Sigmoid colon (tissue), 7 donors: ENCODE data around the gene PNMA6E. TPM values are rescaled to one million over a fixed set of nuclear protein-coding genes. Genes with fewer than 3 reads are reported as not detected.

ENCODE experiments used
- DNase-seq: peaks from one replicate; pipeline ENCODE4 v3.0.0-alpha.2; 2019
- H3K27ac ChIP-seq, 4 donors: fragments of 200-600 bp; sonication (generic); one replicate each; pipeline ENCODE4 v1.5.1; 2016 to 2019; ENCODE audit warnings: mild to moderate bottlenecking in 1 of 4
- H3K27me3 ChIP-seq, 3 donors: fragments of 200-600 bp; sonication (generic); one replicate each; pipeline ENCODE4 v1.5.1; 2019; ENCODE audit warnings: mild to moderate bottlenecking in 1 of 3
- H3K36me3 ChIP-seq, 4 donors: fragments of 200-600 bp; sonication (generic); one replicate each; pipeline ENCODE4 v1.5.1; 2016 to 2019
- H3K4me1 ChIP-seq, 4 donors: fragments of 200-600 bp; sonication (generic); one replicate each; pipeline ENCODE4 v1.5.1; 2017 to 2019
- H3K4me3 ChIP-seq, 4 donors: fragments of 200-600 bp; sonication (generic); one replicate each; pipeline ENCODE4 v1.5.1; 2017 to 2019; ENCODE audit warnings: mild to moderate bottlenecking in 2 of 4, moderate library complexity in 1 of 4
- H3K9me3 ChIP-seq, 4 donors: fragments of 200-600 bp in 3 of 4; sonication (generic) in 3 of 4; one replicate each; pipeline versions ENCODE4 v1.5.1 to v1.6.1; 2013 to 2019
- CTCF ChIP-seq, 4 experiments: fragments of 450-650 bp in 3 of 4; fragments of 200-600 bp in 1 of 4; IDR thresholded peaks; one replicate each; pipeline ENCODE4 v1.5.1; 2016 to 2019; ENCODE audit warnings: antibody characterized with exemption in 4 of 4, mild to moderate bottlenecking in 3 of 4, moderate library complexity in 2 of 4
- EP300 ChIP-seq, 4 donors: sonication (generic); formaldehyde crosslinking; IDR thresholded peaks; one replicate each; pipeline ENCODE4 v1.6.1; 2017; ENCODE audit warnings: antibody characterized with exemption in 4 of 4
- POLR2A ChIP-seq, 2 donors: fragments of 450-650 bp; IDR thresholded peaks; one replicate each; pipeline ENCODE4 v1.6.1; 2016; ENCODE audit warnings: antibody characterized with exemption in 2 of 2, mild to moderate bottlenecking in 2 of 2, moderate library complexity in 2 of 2
- POLR2AphosphoS5 ChIP-seq, 4 donors: sonication (generic); formaldehyde crosslinking; IDR thresholded peaks; one replicate each; pipeline ENCODE4 v1.6.1; 2017; ENCODE audit warnings: antibody characterized with exemption in 4 of 4
- WGBS, 2 donors: extraction: QIAGEN DNeasy Blood & Tissue Kit; methylation state at CpG; one replicate each; pipeline ENCODE4 v1.1.7; 2013; 5-methylcytosine and 5-hydroxymethylcytosine counted together
- intact Hi-C: fragments of 100-400 bp; cut with DNase I; formaldehyde crosslinking; loops from one replicate; pipeline ENCODE4 v1.15.1; 2023
- polyA plus RNA-seq, 3 donors: library from polyadenylated mRNA; stranded (reverse); fragments of 200-250 nt; gene quantifications; one replicate each; pipeline ENCODE4 v1.2.3, GENCODE V29; 2013
- total RNA-seq, 4 donors: library from RNA; depleted of rRNA; stranded (reverse); fragments of >200 nt; gene quantifications; one replicate each; pipeline ENCODE4 v1.1.0, GENCODE V29; 2016
- donor health status: healthy with polysubstance abuse.
- donor health status: Bipolar disorder and iron deficiency.
- donor health status: healthy.

PNMA6E gene
- total and polyA plus RNA-seq, 7 donors = not detected

- no peak for TF ChIP-seq CTCF (IDR thresholded peaks at IDR 0.05)
- no peak for TF ChIP-seq POLR2A (IDR thresholded peaks at IDR 0.05)
- no peak for TF ChIP-seq POLR2AphosphoS5 (IDR thresholded peaks at IDR 0.05)
- no peak for TF ChIP-seq EP300 (IDR thresholded peaks at IDR 0.05)
- intact Hi-C loops = no loop called here
- 87 to 91% methylated on average over 6 of the region's 6 CpGs for WGBS, 2 donors
- Histone ChIP-seq H3K27ac (no peak overlapping the region), H3K27me3 (no peaks in the 10 kb centered on the region), H3K9me3 (no peaks in the 10 kb centered on the region), H3K4me1 (no peaks in the 10 kb centered on the region), H3K36me3 (no peaks in the 10 kb centered on the region), H3K4me3 (no peak overlapping the region)
- DNase-seq = no peak
These were observed 29.6 kb upstream of the PNMA6E start for GRCh38 chrX:153430796-153431195.

GRCh38 chrX:153426204-153426603 lies 25.1 kb upstream of the PNMA6E start:
- intact Hi-C loops = no loop called here
- DNase-seq = no peak
- 93 to 95% methylated on average over 3 of the region's 3 CpGs for WGBS, 2 donors
- H3K27ac ChIP-seq = no peak overlapping the region
- H3K9me3 ChIP-seq = no peaks in the 10 kb centered on the region
- H3K36me3 ChIP-seq = no peaks in the 10 kb centered on the region
- no peaks in the 10 kb centered on the region for H3K27me3 ChIP-seq
- H3K4me3 ChIP-seq = no peak overlapping the region
- TF ChIP-seq CTCF (IDR thresholded peaks at IDR 0.05) (no peak), EP300 (IDR thresholded peaks at IDR 0.05) (no peak), POLR2A (IDR thresholded peaks at IDR 0.05) (no peak), POLR2AphosphoS5 (IDR thresholded peaks at IDR 0.05) (no peak)
- H3K4me1 ChIP-seq = no peaks in the 10 kb centered on the region

- DNase-seq = no peak
- Histone ChIP-seq H3K4me3 (no peak overlapping the region), H3K4me1 (no peaks in the 10 kb centered on the region), H3K9me3 (no peaks in the 10 kb centered on the region), H3K36me3 (no peaks in the 10 kb centered on the region), H3K27ac (no peak overlapping the region), H3K27me3 (no peaks in the 10 kb centered on the region)
- WGBS, 2 donors = 89 to 92% methylated on average over 8 of the region's 8 CpGs
- intact Hi-C loops = no loop called here
- TF ChIP-seq EP300 (IDR thresholded peaks at IDR 0.05) (no peak), POLR2A (IDR thresholded peaks at IDR 0.05) (no peak), CTCF (IDR thresholded peaks at IDR 0.05) (no peak), POLR2AphosphoS5 (IDR thresholded peaks at IDR 0.05) (no peak)
These were observed 22.5 kb upstream of the PNMA6E start for GRCh38 chrX:153423652-153424051.

GRCh38 chrX:153421856-153422255 lies 20.7 kb upstream of the PNMA6E start:
- Histone ChIP-seq H3K9me3 (no peaks in the 10 kb centered on the region), H3K27ac (no peak overlapping the region), H3K36me3 (no peaks in the 10 kb centered on the region), H3K27me3 (no peaks in the 10 kb centered on the region), H3K4me3 (no peak overlapping the region), H3K4me1 (no peaks in the 10 kb centered on the region)
- no peak for DNase-seq
- WGBS, 2 donors = 87 to 91% methylated on average over 18 of the region's 18 CpGs
- TF ChIP-seq EP300 (IDR thresholded peaks at IDR 0.05) (no peak), POLR2A (IDR thresholded peaks at IDR 0.05) (no peak), CTCF (IDR thresholded peaks at IDR 0.05) (no peak), POLR2AphosphoS5 (IDR thresholded peaks at IDR 0.05) (no peak)
- intact Hi-C loops = no loop called here

GRCh38 chrX:153420851-153421599 lies 19.9 kb upstream of the PNMA6E start:
- no peaks in the 10 kb centered on the region for H3K27me3 ChIP-seq
- H3K36me3 ChIP-seq = no peaks in the 10 kb centered on the region
- intact Hi-C loops = no loop called here
- H3K27ac ChIP-seq = no peak overlapping the region
- no peak for DNase-seq
- 94 to 97% methylated on average over 91 of the region's 91 CpGs for WGBS, 2 donors
- TF ChIP-seq EP300 (IDR thresholded peaks at IDR 0.05) (no peak), POLR2A (IDR thresholded peaks at IDR 0.05) (no peak), POLR2AphosphoS5 (IDR thresholded peaks at IDR 0.05) (no peak), CTCF (IDR thresholded peaks at IDR 0.05) (no peak)
- H3K9me3 ChIP-seq = no peaks in the 10 kb centered on the region
- H3K4me3 ChIP-seq = no peak overlapping the region
- H3K4me1 ChIP-seq = no peaks in the 10 kb centered on the region
